ENCODE results near the gene SETBP1. TPM values are rescaled to one million over a fixed set of nuclear protein-coding genes. Genes with fewer than 3 reads are reported as not detected.

SETBP1 gene
- total RNA-seq, 1 donor from 2014 or later = 42.0 TPM

DNA sequence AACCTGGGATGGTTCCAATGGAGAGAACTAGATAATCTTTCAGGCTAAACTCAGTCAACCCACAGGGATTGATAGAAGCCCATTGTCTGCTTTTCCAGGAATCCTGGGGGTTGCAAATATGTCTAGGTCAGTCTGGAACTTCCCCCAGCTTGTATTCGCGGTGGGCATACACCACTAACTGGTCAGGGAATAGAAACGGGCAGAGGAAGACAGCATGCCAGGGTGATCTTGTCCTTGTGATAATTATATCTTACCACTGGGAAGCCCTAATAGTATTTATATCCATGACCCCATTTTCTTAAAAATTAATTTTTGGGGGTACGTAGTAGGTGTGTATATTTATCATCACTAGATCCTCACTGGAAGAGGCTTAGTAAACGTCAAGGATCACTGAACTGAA is 101.9 kb downstream of the SETBP1 start:
- Mint-ChIP-seq H3K4me1 (ENCODE audit: low read depth) (peaks cover 41% of the 10 kb centered on the region), H3K27me3 (ENCODE audit: insufficient read depth) (peaks cover 17% of the 10 kb centered on the region), H3K4me3 (no peak overlapping the region), H3K36me3 (ENCODE audit: low read depth) (peaks cover 21% of the 10 kb centered on the region), H3K9me3 (no peaks in the 10 kb centered on the region), H3K27ac (no peak overlapping the region)
- intact Hi-C loops (cut with micrococcal nuclease) = no loop called here
- no peak for DNase-seq (ENCODE audit: low spot score)

DNA sequence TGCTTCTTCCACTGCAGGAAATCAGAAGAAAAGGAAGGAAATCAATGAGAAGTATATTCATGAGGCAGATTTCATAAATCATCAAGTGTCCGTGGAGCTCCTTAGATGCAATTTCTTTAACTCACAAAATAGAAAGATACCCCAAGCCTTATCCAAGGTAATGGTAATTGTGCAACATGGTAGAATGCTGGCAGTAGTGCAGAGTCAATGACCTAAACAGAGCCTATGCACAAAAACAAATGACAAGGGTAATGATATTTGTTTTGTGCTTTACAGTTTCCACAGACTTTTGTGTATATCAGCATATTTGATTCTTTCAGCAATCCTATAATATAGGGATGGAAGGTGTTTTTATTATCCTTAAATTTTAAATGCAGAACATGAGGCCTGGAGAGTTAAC is 102.7 kb downstream of the SETBP1 start:
- peaks cover 18% of the 10 kb centered on the region for H3K36me3 Mint-ChIP-seq (ENCODE audit: low read depth)
- H3K27me3 Mint-ChIP-seq (ENCODE audit: insufficient read depth) = peaks cover 17% of the 10 kb centered on the region
- intact Hi-C loops (cut with micrococcal nuclease) = no loop called here
- H3K4me1 Mint-ChIP-seq (ENCODE audit: low read depth) = peaks cover 35% of the 10 kb centered on the region
- H3K4me3 Mint-ChIP-seq = no peak overlapping the region
- no peak overlapping the region for H3K27ac Mint-ChIP-seq
- no peaks in the 10 kb centered on the region for H3K9me3 Mint-ChIP-seq
- DNase-seq (ENCODE audit: low spot score) = no peak

GRCh38 chr18:44786257-44786656 is 105.6 kb downstream of the SETBP1 start:
- DNase-seq (ENCODE audit: low spot score) = no peak
- peaks cover 15% of the 10 kb centered on the region for H3K36me3 Mint-ChIP-seq (ENCODE audit: low read depth)
- H3K27me3 Mint-ChIP-seq (ENCODE audit: insufficient read depth) = peaks cover 10% of the 10 kb centered on the region
- H3K9me3 Mint-ChIP-seq = no peaks in the 10 kb centered on the region
- H3K4me1 Mint-ChIP-seq (ENCODE audit: low read depth) = peaks cover 23% of the 10 kb centered on the region
- intact Hi-C loops (cut with micrococcal nuclease) = no loop called here
- no peak overlapping the region for H3K27ac Mint-ChIP-seq
- no peak overlapping the region for H3K4me3 Mint-ChIP-seq

- Mint-ChIP-seq H3K27me3 (ENCODE audit: insufficient read depth) (peaks cover 6% of the 10 kb centered on the region), H3K36me3 (ENCODE audit: low read depth) (peaks cover 15% of the 10 kb centered on the region), H3K4me3 (no peak overlapping the region), H3K27ac (no peak overlapping the region), H3K9me3 (no peaks in the 10 kb centered on the region), H3K4me1 (ENCODE audit: low read depth) (peaks cover 23% of the 10 kb centered on the region)
- no peak for DNase-seq (ENCODE audit: low spot score)
- intact Hi-C loops (cut with micrococcal nuclease) = no loop called here
These were observed 106.0 kb downstream of the SETBP1 start for GRCh38 chr18:44786688-44787087.

- Mint-ChIP-seq H3K4me1 (ENCODE audit: low read depth) (peaks cover 23% of the 10 kb centered on the region), H3K36me3 (ENCODE audit: low read depth) (peaks cover 11% of the 10 kb centered on the region), H3K27ac (no peak overlapping the region), H3K27me3 (ENCODE audit: insufficient read depth) (peaks cover 2% of the 10 kb centered on the region), H3K9me3 (no peaks in the 10 kb centered on the region), H3K4me3 (no peak overlapping the region)
- intact Hi-C loops (cut with micrococcal nuclease) = no loop called here
- DNase-seq (ENCODE audit: low spot score) = no peak
These were observed 107.6 kb downstream of the SETBP1 start for GRCh38 chr18:44788334-44788733.

DNA sequence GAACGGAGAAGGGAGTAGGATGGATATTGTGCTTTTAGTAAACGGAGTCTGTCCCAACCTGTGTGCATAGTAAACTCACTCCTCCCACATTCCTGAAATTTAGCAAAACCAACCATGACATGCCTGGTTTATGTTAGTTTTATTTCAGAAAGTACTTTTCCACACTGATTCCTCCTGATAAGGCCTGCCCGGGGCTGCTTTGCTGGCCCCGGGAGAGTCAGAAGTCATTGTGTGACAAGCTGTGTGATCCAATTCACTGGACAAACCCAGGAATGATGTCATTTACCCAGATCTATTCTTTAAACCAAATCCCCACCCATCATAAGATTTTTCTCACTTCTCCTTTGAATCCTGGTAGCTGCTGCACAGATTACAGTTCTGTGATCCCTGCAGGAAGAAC is 109.0 kb downstream of the SETBP1 start:
- H3K27ac Mint-ChIP-seq = no peak overlapping the region
- H3K36me3 Mint-ChIP-seq (ENCODE audit: low read depth) = peaks cover 13% of the 10 kb centered on the region
- H3K27me3 Mint-ChIP-seq (ENCODE audit: insufficient read depth) = no peaks in the 10 kb centered on the region
- H3K4me1 Mint-ChIP-seq (ENCODE audit: low read depth) = peaks cover 29% of the 10 kb centered on the region
- intact Hi-C loops (cut with micrococcal nuclease) = no loop called here
- DNase-seq (ENCODE audit: low spot score) = no peak
- H3K9me3 Mint-ChIP-seq = no peaks in the 10 kb centered on the region
- no peak overlapping the region for H3K4me3 Mint-ChIP-seq

- no peak overlapping the region for H3K27ac Mint-ChIP-seq
- no peak for DNase-seq (ENCODE audit: low spot score)
- H3K36me3 Mint-ChIP-seq (ENCODE audit: low read depth) = peaks cover 13% of the 10 kb centered on the region
- no peak overlapping the region for H3K4me3 Mint-ChIP-seq
- H3K27me3 Mint-ChIP-seq (ENCODE audit: insufficient read depth) = no peaks in the 10 kb centered on the region
- peaks cover 32% of the 10 kb centered on the region for H3K4me1 Mint-ChIP-seq (ENCODE audit: low read depth)
- intact Hi-C loops (cut with micrococcal nuclease) = no loop called here
- H3K9me3 Mint-ChIP-seq = no peaks in the 10 kb centered on the region
These were observed 110.2 kb downstream of the SETBP1 start for GRCh38 chr18:44790860-44791259.

GRCh38 chr18:44791520-44791919 is 110.8 kb downstream of the SETBP1 start:
- Mint-ChIP-seq H3K36me3 (ENCODE audit: low read depth) (peaks cover 11% of the 10 kb centered on the region), H3K27ac (peak overlapping the region; percentile 21)
- intact Hi-C loops (cut with micrococcal nuclease) = no loop called here

GRCh38 chr18:44792456-44793061 is 111.9 kb downstream of the SETBP1 start:
- intact Hi-C loops (cut with micrococcal nuclease) = no loop called here
- no peak overlapping the region for H3K27ac Mint-ChIP-seq
- no peak overlapping the region for H3K4me3 Mint-ChIP-seq
- peaks cover 30% of the 10 kb centered on the region for H3K4me1 Mint-ChIP-seq (ENCODE audit: low read depth)
- peaks cover 13% of the 10 kb centered on the region for H3K36me3 Mint-ChIP-seq (ENCODE audit: low read depth)
- no peaks in the 10 kb centered on the region for H3K27me3 Mint-ChIP-seq (ENCODE audit: insufficient read depth)
- no peaks in the 10 kb centered on the region for H3K9me3 Mint-ChIP-seq
- no peak for DNase-seq (ENCODE audit: low spot score)

More at GRCh38 chr18:44791520-44791919, 110.8 kb downstream of the SETBP1 start:
- no peak for DNase-seq (ENCODE audit: low spot score)
- Mint-ChIP-seq H3K9me3 (no peaks in the 10 kb centered on the region), H3K4me1 (ENCODE audit: low read depth) (peaks cover 29% of the 10 kb centered on the region), H3K4me3 (no peak overlapping the region), H3K27me3 (ENCODE audit: insufficient read depth) (no peaks in the 10 kb centered on the region)

- H3K27me3 Mint-ChIP-seq (ENCODE audit: insufficient read depth) = no peaks in the 10 kb centered on the region
- peaks cover 37% of the 10 kb centered on the region for H3K4me1 Mint-ChIP-seq (ENCODE audit: low read depth)
- H3K9me3 Mint-ChIP-seq = no peaks in the 10 kb centered on the region
- no peak overlapping the region for H3K27ac Mint-ChIP-seq
- H3K4me3 Mint-ChIP-seq = no peak overlapping the region
- H3K36me3 Mint-ChIP-seq (ENCODE audit: low read depth) = peaks cover 18% of the 10 kb centered on the region
- DNase-seq (ENCODE audit: low spot score) = no peak
- intact Hi-C loops (cut with micrococcal nuclease) = no loop called here
These were observed 112.5 kb downstream of the SETBP1 start for GRCh38 chr18:44793194-44793593.

- Mint-ChIP-seq H3K9me3 (no peaks in the 10 kb centered on the region), H3K4me3 (no peak overlapping the region), H3K27me3 (ENCODE audit: insufficient read depth) (no peaks in the 10 kb centered on the region), H3K36me3 (ENCODE audit: low read depth) (peaks cover 22% of the 10 kb centered on the region), H3K4me1 (ENCODE audit: low read depth) (peaks cover 42% of the 10 kb centered on the region), H3K27ac (no peak overlapping the region)
- intact Hi-C loops (cut with micrococcal nuclease) = no loop called here
- DNase-seq (ENCODE audit: low spot score) = no peak
These were observed 113.0 kb downstream of the SETBP1 start for GRCh38 chr18:44793685-44794084.

- peaks cover 57% of the 10 kb centered on the region for H3K4me1 Mint-ChIP-seq (ENCODE audit: low read depth)
- DNase-seq (ENCODE audit: low spot score) = no peak
These were observed 114.6 kb downstream of the SETBP1 start for GRCh38 chr18:44795241-44795640.

DNA sequence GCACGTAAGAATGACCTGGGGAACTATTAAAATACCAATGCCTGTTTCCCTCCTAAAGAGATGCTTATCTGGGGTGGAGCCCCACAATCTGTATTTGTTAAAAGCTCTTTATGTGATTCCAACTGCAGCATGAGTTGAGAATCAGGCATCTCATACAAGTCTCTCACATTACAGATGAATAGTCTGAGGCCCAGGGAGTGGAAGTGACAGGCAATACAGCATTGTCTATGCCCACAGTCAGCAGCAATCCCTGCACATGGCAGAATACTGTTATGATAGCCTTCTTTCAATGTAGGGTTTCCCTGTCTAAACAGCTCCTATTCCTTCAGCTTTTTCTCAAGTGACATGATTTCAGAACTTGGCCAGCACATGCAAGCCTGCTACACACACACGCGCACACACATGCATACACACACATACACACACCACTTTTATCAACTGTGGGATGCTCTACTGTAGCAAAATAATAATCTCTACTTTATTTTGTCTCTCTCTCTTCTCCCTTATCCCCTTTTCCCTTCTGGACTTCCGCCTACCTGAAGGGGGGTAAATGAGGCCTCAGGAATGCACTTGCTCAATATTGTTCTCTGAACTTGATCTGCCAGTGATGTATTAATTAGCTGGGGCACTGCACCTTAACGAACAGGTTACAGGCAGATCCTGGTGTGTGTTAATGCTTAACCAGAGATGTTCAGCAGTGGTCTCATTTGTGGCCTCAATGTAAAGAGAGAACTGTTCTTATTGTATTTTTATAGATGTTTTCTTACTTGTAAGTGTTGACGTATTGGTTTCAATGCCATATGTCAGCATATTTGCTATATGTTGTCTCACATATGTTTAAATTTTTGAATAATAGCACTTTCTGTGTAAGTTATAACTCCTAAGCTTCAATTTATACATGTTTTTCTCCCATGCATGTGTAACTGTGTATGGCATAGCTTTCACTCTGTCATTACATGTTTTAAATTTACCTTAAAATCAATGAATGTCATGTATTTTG is 116.0 kb downstream of the SETBP1 start:
- Mint-ChIP-seq H3K27ac (no peak overlapping the region), H3K27me3 (ENCODE audit: insufficient read depth) (no peaks in the 10 kb centered on the region), H3K4me3 (no peak overlapping the region), H3K36me3 (ENCODE audit: low read depth) (peaks cover 34% of the 10 kb centered on the region), H3K4me1 (ENCODE audit: low read depth) (peaks cover 71% of the 10 kb centered on the region), H3K9me3 (peaks cover 13% of the 10 kb centered on the region)
- DNase-seq (ENCODE audit: low spot score) = no peak
- intact Hi-C loops (cut with micrococcal nuclease) = no loop called here

More at GRCh38 chr18:44795241-44795640, 114.6 kb downstream of the SETBP1 start:
- intact Hi-C loops (cut with micrococcal nuclease) = no loop called here
- H3K9me3 Mint-ChIP-seq = peaks cover 2% of the 10 kb centered on the region
- H3K27me3 Mint-ChIP-seq (ENCODE audit: insufficient read depth) = no peaks in the 10 kb centered on the region
- no peak overlapping the region for H3K27ac Mint-ChIP-seq
- H3K36me3 Mint-ChIP-seq (ENCODE audit: low read depth) = peaks cover 26% of the 10 kb centered on the region
- H3K4me3 Mint-ChIP-seq = no peak overlapping the region

All from activated T-helper 1 cell treated with anti-CD3 and anti-CD28 coated beads, Interleukin-12 subunit alpha, Interleukin-12 subunit beta, Interleukin-2, Interleukin-4 antibody, amounts not matched to agents 30 ng/mL and 10 ng/mL and 1 ng/mL, durations not matched to agents 14 hours and 24 hours and 36 hours (primary cell).